ENCODE results near the gene PUS1. TPM values are rescaled to one million over a fixed set of nuclear protein-coding genes. Genes with fewer than 3 reads are reported as not detected.

PUS1 gene
- total and polyA plus RNA-seq, 9 of the 15 experiments (the other 6 are each of a cell fraction or from before 2014, with no cell fraction given), result 1.9 to 90.8 (median 30.0) TPM

DNA sequence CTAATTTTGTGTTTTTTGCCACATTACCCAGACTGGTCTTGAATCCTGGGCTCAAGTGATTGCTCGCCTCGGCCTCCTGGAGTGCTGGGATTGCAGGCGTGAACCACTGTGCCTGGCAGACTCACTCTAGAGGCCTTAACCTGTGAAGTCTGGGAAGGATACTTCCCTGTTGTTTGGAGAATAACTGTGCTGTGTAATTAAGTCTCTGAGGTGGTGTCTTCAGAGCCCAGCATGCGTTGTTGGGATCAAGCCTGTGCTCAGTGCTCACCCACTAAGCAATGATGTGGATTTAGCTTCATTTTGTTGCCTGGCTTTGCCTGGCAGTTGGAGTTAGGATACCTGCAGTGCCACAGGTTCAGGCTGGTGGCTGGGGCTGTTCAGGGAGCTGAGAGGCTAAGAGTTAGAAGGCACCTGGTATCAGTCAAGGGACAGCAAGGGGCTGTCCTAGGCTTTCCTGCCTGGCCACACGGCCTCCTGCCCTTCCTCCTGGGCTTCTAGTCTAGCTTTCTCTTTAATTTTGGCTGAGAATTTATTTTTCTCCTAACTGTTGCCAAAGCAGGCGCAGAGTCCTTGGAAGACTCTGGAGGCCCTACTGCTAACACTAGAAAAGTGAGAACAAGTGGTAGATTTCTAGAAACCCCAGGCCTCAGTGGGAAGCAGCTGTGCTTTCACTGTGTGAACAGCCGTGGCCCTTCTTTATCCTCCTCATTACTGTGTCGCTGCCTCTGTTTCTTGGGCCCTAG is 59.1 kb downstream of the PUS1 start:
- Histone ChIP-seq H3K4me1 (replicated peaks in 1 of 2; ENCODE audit: control insufficient read depth in 2 of 2, insufficient read depth in 2 of 2, low read length in 2 of 2) (peaks cover 4 to 12% of the 10 kb centered on the region in 2 experiments; a peak in 4 of 5 replicates), H3K27ac (ENCODE audit: extremely low read depth, low read depth, low read length) (no peak overlapping the region; the same call in 2 of the 3 replicates), H3K79me2 (ENCODE audit: control insufficient read depth, insufficient read depth, low read length) (no peaks in the 10 kb centered on the region), H3K4me3 (no peak overlapping the region), H3K36me3 (ENCODE audit: control insufficient read depth, insufficient read depth, low read length) (peaks cover 90% of the 10 kb centered on the region), H3K9me3 (replicated peaks; ENCODE audit: control insufficient read depth, insufficient read depth, low read depth, low read length) (no peaks in the 10 kb centered on the region), H2AFZ (ENCODE audit: low read depth, low read length) (no peak overlapping the region), H3K9ac (ENCODE audit: insufficient read depth in 1 of 2, low read depth in 2 of 2, low read length in 2 of 2) (no peak overlapping the region; a peak in 1 of 4 replicates), H3K4me2 (ENCODE audit: insufficient read depth, low read length) (no peak overlapping the region), H3K27me3 (ENCODE audit: control insufficient read depth in 2 of 2, insufficient read depth in 2 of 2, low read length in 2 of 2) (no peaks in the 10 kb centered on the region), H3K9me1 (ENCODE audit: control insufficient read depth, insufficient read depth, low read length) (no peaks in the 10 kb centered on the region), H4K20me1 (replicated peaks; ENCODE audit: control insufficient read depth, insufficient read depth, low read length) (no peaks in the 10 kb centered on the region)
- 96% methylated on average over 8 of the region's 8 CpGs for WGBS (ENCODE audit: insufficient coverage, low coverage, missing lambda C conversion rate)
- DNase-seq (ENCODE audit: extremely low read depth in 1 of 4, low spot score in 3 of 4), result no peak
- FAIRE-seq, result no peak
- intact Hi-C loops (cut with micrococcal nuclease) (no loop called here), in situ Hi-C loops (cut with MboI) (no loop called here)
- ATAC-seq, result no peak
- ChIA-PET CTCF (ENCODE audit: low intra/inter-chr PET ratio) (no interaction called here), POLR2A (interaction anchor here (0.7 to 1.6 kb wide), 2 partner anchors 10 to 43 kb away, joined by 3 to 4 read pairs; no protein-coding TSS in a partner anchor)
- BruUV-seq (replicated peaks), result no TSS peak
- TF ChIP-seq, protein P1, sequence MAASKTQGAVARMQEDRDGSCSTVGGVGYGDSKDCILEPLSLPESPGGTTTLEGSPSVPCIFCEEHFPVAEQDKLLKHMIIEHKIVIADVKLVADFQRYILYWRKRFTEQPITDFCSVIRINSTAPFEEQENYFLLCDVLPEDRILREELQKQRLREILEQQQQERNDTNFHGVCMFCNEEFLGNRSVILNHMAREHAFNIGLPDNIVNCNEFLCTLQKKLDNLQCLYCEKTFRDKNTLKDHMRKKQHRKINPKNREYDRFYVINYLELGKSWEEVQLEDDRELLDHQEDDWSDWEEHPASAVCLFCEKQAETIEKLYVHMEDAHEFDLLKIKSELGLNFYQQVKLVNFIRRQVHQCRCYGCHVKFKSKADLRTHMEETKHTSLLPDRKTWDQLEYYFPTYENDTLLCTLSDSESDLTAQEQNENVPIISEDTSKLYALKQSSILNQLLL (CRISPR knock-in tag; IDR thresholded peaks at IDR 0.05; ENCODE audit: borderline replicate concordance), result no peak
- TF ChIP-seq, protein P2, sequence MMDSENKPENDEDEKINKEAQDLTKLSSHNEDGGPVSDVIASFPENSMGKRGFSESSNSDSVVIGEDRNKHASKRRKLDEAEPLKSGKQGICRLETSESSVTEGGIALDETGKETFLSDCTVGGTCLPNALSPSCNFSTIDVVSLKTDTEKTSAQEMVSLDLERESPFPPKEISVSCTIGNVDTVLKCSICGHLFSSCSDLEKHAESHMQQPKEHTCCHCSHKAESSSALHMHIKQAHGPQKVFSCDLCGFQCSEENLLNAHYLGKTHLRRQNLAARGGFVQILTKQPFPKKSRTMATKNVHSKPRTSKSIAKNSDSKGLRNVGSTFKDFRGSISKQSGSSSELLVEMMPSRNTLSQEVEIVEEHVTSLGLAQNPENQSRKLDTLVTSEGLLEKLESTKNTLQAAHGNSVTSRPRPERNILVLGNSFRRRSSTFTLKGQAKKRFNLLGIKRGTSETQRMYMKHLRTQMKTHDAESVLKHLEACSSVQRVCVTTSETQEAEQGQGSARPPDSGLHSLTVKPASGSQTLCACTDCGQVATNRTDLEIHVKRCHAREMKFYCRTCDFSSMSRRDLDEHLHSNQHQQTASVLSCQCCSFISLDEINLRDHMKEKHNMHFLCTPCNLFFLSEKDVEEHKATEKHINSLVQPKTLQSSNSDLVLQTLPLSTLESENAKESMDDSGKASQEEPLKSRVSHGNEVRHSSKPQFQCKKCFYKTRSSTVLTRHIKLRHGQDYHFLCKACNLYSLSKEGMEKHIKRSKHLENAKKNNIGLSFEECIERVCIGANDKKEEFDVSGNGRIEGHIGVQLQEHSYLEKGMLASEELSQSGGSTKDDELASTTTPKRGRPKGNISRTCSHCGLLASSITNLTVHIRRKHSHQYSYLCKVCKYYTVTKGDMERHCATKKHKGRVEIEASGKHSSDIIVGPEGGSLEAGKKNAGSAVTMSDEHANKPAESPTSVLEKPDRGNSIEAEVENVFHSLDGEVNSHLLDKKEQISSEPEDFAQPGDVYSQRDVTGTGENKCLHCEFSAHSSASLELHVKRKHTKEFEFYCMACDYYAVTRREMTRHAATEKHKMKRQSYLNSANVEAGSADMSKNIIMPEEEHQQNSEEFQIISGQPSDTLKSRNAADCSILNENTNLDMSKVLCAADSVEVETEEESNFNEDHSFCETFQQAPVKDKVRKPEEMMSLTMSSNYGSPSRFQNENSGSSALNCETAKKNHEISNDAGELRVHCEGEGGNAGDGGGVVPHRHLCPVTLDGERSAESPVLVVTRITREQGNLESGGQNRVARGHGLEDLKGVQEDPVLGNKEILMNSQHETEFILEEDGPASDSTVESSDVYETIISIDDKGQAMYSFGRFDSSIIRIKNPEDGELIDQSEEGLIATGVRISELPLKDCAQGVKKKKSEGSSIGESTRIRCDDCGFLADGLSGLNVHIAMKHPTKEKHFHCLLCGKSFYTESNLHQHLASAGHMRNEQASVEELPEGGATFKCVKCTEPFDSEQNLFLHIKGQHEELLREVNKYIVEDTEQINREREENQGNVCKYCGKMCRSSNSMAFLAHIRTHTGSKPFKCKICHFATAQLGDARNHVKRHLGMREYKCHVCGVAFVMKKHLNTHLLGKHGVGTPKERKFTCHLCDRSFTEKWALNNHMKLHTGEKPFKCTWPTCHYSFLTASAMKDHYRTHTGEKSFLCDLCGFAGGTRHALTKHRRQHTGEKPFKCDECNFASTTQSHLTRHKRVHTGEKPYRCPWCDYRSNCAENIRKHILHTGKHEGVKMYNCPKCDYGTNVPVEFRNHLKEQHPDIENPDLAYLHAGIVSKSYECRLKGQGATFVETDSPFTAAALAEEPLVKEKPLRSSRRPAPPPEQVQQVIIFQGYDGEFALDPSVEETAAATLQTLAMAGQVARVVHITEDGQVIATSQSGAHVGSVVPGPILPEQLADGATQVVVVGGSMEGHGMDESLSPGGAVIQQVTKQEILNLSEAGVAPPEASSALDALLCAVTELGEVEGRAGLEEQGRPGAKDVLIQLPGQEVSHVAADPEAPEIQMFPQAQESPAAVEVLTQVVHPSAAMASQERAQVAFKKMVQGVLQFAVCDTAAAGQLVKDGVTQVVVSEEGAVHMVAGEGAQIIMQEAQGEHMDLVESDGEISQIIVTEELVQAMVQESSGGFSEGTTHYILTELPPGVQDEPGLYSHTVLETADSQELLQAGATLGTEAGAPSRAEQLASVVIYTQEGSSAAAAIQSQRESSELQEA (IDR thresholded peaks at IDR 0.05; ENCODE audit: low read depth), result no peak
- TF ChIP-seq PHF20 (IDR thresholded peaks at IDR 0.05; ENCODE audit: partially characterized antibody) (no peak), JUND (IDR thresholded peaks at IDR 0.05; ENCODE audit: borderline replicate concordance, low read depth, low read length) (no peak), JUND (tag; IDR thresholded peaks at IDR 0.05; ENCODE audit: borderline replicate concordance, low read depth, low read length) (no peak), PHF21A (IDR thresholded peaks at IDR 0.05; ENCODE audit: borderline replicate concordance, low read depth) (no peak), RCOR1 (IDR thresholded peaks at IDR 0.05; ENCODE audit: borderline replicate concordance in 1 of 2, low read depth in 2 of 2, low read length in 2 of 2) (no peak), THAP12 (CRISPR knock-in tag; IDR thresholded peaks at IDR 0.05) (no peak)
